HepG2 (cell line): Measurements from ENCODE around the gene ITCH. TPM values are rescaled to one million over a fixed set of nuclear protein-coding genes. Genes with fewer than 3 reads are reported as not detected.

Source experiments
- ATAC-seq: fragments of 200-7000 bp; cut with Tn5 transposase; 3 replicates; pipeline ENCODE4 v1.9.1; 2020; ENCODE audit warnings: mild to moderate bottlenecking, moderate library complexity
- BruUV-seq: library from RNA; stranded (reverse); fragments of 400-500 nt; replicated peaks from 2 replicates; lab custom pipeline; 2021; lab: Mats Ljungman, UMichigan
- CTCF ChIA-PET: fragments of 300-600 bp; formaldehyde crosslinking; extraction: SDS; loops from one replicate; lab custom pipeline; 2021; ENCODE audit warnings: low total read pairs, inconsistent platforms, low intra/inter-chr PET ratio; lab: Yijun Ruan, JAX
- POLR2A ChIA-PET: fragments of 350-600 bp; sonication (Branson Sonifier 250); formaldehyde crosslinking; loops from one replicate; lab custom pipeline; 2020; ENCODE audit warnings: antibody characterized with exemption, inconsistent platforms; lab: Yijun Ruan, JAX
- DNase-seq: peaks from one replicate; pipeline ENCODE4 v3.0.0-alpha.2; 2015; ENCODE audit warnings: low spot score
- FAIRE-seq: peaks from 3 replicates; lab custom pipeline; 2011; peaks lifted over from hg19 to GRCh38; lab: Jason Lieb, UNC
- H2AFZ ChIP-seq: one replicate; pipeline ENCODE4 v1.6.1; 2011; ENCODE audit warnings: low read length, inconsistent platforms
- H3K27ac ChIP-seq: fragments of 300-600 bp; 3 replicates; pipeline ENCODE4 v1.8.0; 2011; ENCODE audit warnings: mixed run types, mild to moderate bottlenecking, mixed read lengths, low read length, inconsistent platforms; ENCODE audit not compliant: insufficient read depth; ENCODE audit errors: extremely low read length
- H3K27me3 ChIP-seq, 2 experiments: fragments of 200-600 bp in 1 of 2; 2 replicates in 1 of 2; 3 replicates in 1 of 2; pipeline versions ENCODE4 v1.6.0 to v1.8.0; 2011; ENCODE audit warnings: low read length in 2 of 2, mild to moderate bottlenecking in 2 of 2, moderate library complexity in 2 of 2, inconsistent platforms in 1 of 2; ENCODE audit not compliant: insufficient read depth in 2 of 2, control insufficient read depth in 1 of 2
- H3K36me3 ChIP-seq, 2 experiments: fragments of 200-600 bp in 1 of 2; replicated peaks in 1 of 2; 2 replicates in 1 of 2; 3 replicates in 1 of 2; pipeline versions ENCODE4 v1.5.1 to v1.8.0; 2011; ENCODE audit warnings: low read length in 2 of 2, inconsistent platforms in 1 of 2; ENCODE audit not compliant: insufficient read depth in 2 of 2, control insufficient read depth in 1 of 2
- H3K4me1 ChIP-seq: 2 replicates; pipeline ENCODE4 v1.5.1; 2012; ENCODE audit warnings: low read length, inconsistent platforms; ENCODE audit not compliant: insufficient read depth
- H3K4me2 ChIP-seq: 2 replicates; pipeline ENCODE4 v1.6.0; 2011; ENCODE audit warnings: low read depth, low read length, inconsistent platforms
- H3K4me3 ChIP-seq, 3 experiments: fragments of 200-600 bp in 1 of 3; sonication (generic), shearing (Covaris generic) in 1 of 3; replicated peaks in 1 of 3; 2 replicates each; pipeline ENCODE4 v1.5.1; 2011 to 2016; ENCODE audit warnings: low read length in 3 of 3, inconsistent platforms in 2 of 3, low read depth in 2 of 3, mild to moderate bottlenecking in 2 of 3, control low read depth in 1 of 3, mixed read lengths in 1 of 3; ENCODE audit not compliant: insufficient read depth in 1 of 3
- H3K79me2 ChIP-seq: one replicate; pipeline ENCODE4 v1.6.1; 2011; ENCODE audit warnings: low read length, inconsistent platforms; ENCODE audit not compliant: insufficient read depth
- H3K9ac ChIP-seq: 2 replicates; pipeline ENCODE4 v1.6.0; 2011; ENCODE audit warnings: mild to moderate bottlenecking, low read depth, low read length, inconsistent platforms; ENCODE audit not compliant: insufficient read depth
- H3K9me3 ChIP-seq: 2 replicates; pipeline ENCODE4 v1.5.1; 2012; ENCODE audit warnings: mild to moderate bottlenecking, low read length
- H4K20me1 ChIP-seq: 2 replicates; pipeline ENCODE4 v1.6.0; 2011; ENCODE audit warnings: inconsistent platforms, mild to moderate bottlenecking, low read length, moderate library complexity; ENCODE audit not compliant: insufficient read depth
- AGO2 ChIP-seq: fragments of 200-400 bp; formaldehyde crosslinking; optimal IDR thresholded peaks from 2 replicates; pipeline ENCODE3; 2017; ENCODE audit warnings: mild to moderate bottlenecking, low read depth, low read length, moderate library complexity
- BHLHE40 ChIP-seq: IDR thresholded peaks from 2 replicates; pipeline ENCODE4 v1.6.1; 2011; ENCODE audit warnings: low read length, improper control_type of control experiment
- GATAD2A ChIP-seq: IDR thresholded peaks from 2 replicates; pipeline ENCODE4 v1.6.1; 2016
- HOXA3 ChIP-seq: sonication (generic); formaldehyde crosslinking; IDR thresholded peaks from 2 replicates; pipeline ENCODE4 v1.5.0; 2020; ENCODE audit warnings: missing genetic modification reagents
- RBM22 ChIP-seq: fragments of 200-400 bp; formaldehyde crosslinking; optimal IDR thresholded peaks from 2 replicates; pipeline ENCODE3; 2017; ENCODE audit warnings: mild to moderate bottlenecking, low read length, moderate library complexity
- RBM39 ChIP-seq: fragments of 200-400 bp; formaldehyde crosslinking; IDR thresholded peaks from one replicate; pipeline ENCODE4 v1.6.1; 2018; ENCODE audit warnings: antibody characterized with exemption, mild to moderate bottlenecking, low read depth, low read length; ENCODE audit not compliant: poor library complexity, severe bottlenecking
- SIN3A ChIP-seq: IDR thresholded peaks from 2 replicates; pipeline ENCODE4 v1.6.1; 2011; ENCODE audit warnings: low read depth, mild to moderate bottlenecking, control low read depth, low read length, borderline replicate concordance
- SMAD3 ChIP-seq: sonication (generic); formaldehyde crosslinking; IDR thresholded peaks from 2 replicates; pipeline ENCODE4 v1.4.0; 2020; ENCODE audit warnings: missing genetic modification reagents
- SOX5 ChIP-seq: IDR thresholded peaks from 2 replicates; pipeline ENCODE4 v1.6.1; 2016; ENCODE audit warnings: borderline replicate concordance
- ZC3H4 ChIP-seq: sonication (generic); formaldehyde crosslinking; IDR thresholded peaks from 2 replicates; pipeline ENCODE4 v1.4.0; 2020; ENCODE audit warnings: missing genetic modification reagents, borderline replicate concordance
- ZNF260 ChIP-seq: sonication (generic); formaldehyde crosslinking; IDR thresholded peaks from 2 replicates; pipeline ENCODE4 v1.4.0; 2020; ENCODE audit warnings: missing genetic modification reagents, low read depth, mild to moderate bottlenecking, borderline replicate concordance
- ZNF674 ChIP-seq: sonication (generic); formaldehyde crosslinking; IDR thresholded peaks from 2 replicates; pipeline ENCODE4 v1.5.0; 2020; ENCODE audit warnings: low read depth, mild to moderate bottlenecking, missing genetic modification reagents
- WGBS: methylation state at CpG from one replicate; pipeline ENCODE4 v1.1.6; 2017; ENCODE audit warnings: low lambda C conversion rate; 5-methylcytosine and 5-hydroxymethylcytosine counted together
- in situ Hi-C: cut with HindIII; loops from 2 replicates; pipeline ENCODE4 v1.10.0; 2017; ENCODE audit warnings: low pct_unique_long_range_greater_than_20kb; ENCODE audit not compliant: extremely low pct_ligation_motif_present
- intact Hi-C: fragments of 100-400 bp; cut with micrococcal nuclease; formaldehyde crosslinking; loops from one replicate; pipeline ENCODE4 v1.10.0; 2022; ENCODE audit not compliant: unreplicated experiment
- polyA plus RNA-seq, 8 experiments: library from polyadenylated mRNA; depleted of rRNA in 3 of 8; stranded (reverse) in 7 of 8; unstranded in 1 of 8; fragments of >200 nt; fragmentation: Illumina TruSeq in 4 of 8; extraction: Trizol in 4 of 8; gene quantifications; 2 replicates each; pipeline versions ENCODE4 v1.2.1 to v1.2.3, GENCODE V29; 2011 to 2016; ENCODE audit warnings: low read depth in 4 of 8, missing spikeins in 1 of 8, mixed read lengths in 1 of 8; ENCODE audit not compliant: insufficient read depth in 1 of 8
- total RNA-seq, 5 experiments: library from RNA; depleted of rRNA; stranded (reverse); fragments of >200 nt; fragmentation: Illumina TruSeq; extraction: Trizol; gene quantifications; 2 replicates each; pipeline ENCODE4 v1.2.3, GENCODE V29; 2016; ENCODE audit warnings: low read depth in 1 of 5
- TF ChIP-seq, protein P1 (sequence below): sonication (generic); formaldehyde crosslinking; IDR thresholded peaks from 2 replicates; pipeline ENCODE4 v1.5.0; 2020; ENCODE audit warnings: mild to moderate bottlenecking, missing genetic modification reagents, moderate library complexity
- TF ChIP-seq, protein P2 (sequence below): sonication (generic); formaldehyde crosslinking; IDR thresholded peaks from 2 replicates; pipeline ENCODE4 v1.4.0; 2020; ENCODE audit warnings: missing genetic modification reagents

Gene ITCH
- total and polyA plus RNA-seq, 2 of the 13 experiments (the other 11 are each of a cell fraction or from before 2014, with no cell fraction given), result 20.5 to 112 TPM

DNA sequence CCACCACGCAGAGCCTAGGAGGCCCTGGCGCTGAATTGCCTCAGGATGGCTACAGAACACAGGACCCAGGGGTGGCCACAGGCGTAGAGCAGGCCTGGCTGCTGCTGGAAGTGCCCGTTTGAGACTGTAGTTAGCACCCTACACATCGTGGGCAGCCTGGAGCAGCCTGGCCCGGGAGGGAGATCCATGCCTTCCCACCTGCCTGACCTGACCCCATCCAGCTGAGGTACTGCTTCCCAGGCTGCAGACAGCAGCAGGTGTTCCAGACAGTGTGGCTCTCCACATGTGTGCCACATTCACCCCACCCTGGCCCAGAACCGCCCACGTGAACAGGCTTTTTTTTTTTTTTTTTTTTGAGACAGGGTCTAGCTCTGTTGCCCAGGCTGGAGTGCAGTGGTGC lies 174.6 kb downstream of the ITCH start:
- 97% methylated on average over 8 of the region's 8 CpGs for WGBS
- intact Hi-C loops, result loop anchor here (1.0 to 5.0 kb wide), 2 partner anchors 170 to 232 kb away; no protein-coding TSS in a partner anchor
- H3K79me2 ChIP-seq, result no peaks in the 10 kb centered on the region
- H3K4me2 ChIP-seq, result no peak overlapping the region
- peaks cover 58 to 89% of the 10 kb centered on the region in 2 experiments for H3K36me3 ChIP-seq
- H3K9ac ChIP-seq, result no peak overlapping the region
- FAIRE-seq, result no peak
- CTCF ChIA-PET, result interaction anchor here (1.5 to 1.6 kb wide), 2 partner anchors 225 to 232 kb away, joined by 4 to 9 read pairs; no protein-coding TSS in a partner anchor
- in situ Hi-C loops, result loop anchor here (5.0 kb wide), 1 partner anchor 175 kb away; no protein-coding TSS in a partner anchor
- no peak overlapping the region for H3K27ac ChIP-seq
- no peaks in the 10 kb centered on the region for H3K9me3 ChIP-seq
- peaks cover 8% of the 10 kb centered on the region; the same call in 1 of the 2 replicates for H4K20me1 ChIP-seq
- BruUV-seq, result no TSS peak
- no peak for ATAC-seq
- no peak overlapping the region for H3K4me3 ChIP-seq
- no peaks in the 10 kb centered on the region for H3K4me1 ChIP-seq
- H2AFZ ChIP-seq, result no peak overlapping the region
- H3K27me3 ChIP-seq, result no peaks in the 10 kb centered on the region
- TF ChIP-seq SIN3A (no peak), AGO2 (peak; percentile 52)
- POLR2A ChIA-PET, result interaction anchor here (0.6 to 1.4 kb wide), 2 partner anchors 21 to 76 kb away, joined by 3 to 4 read pairs; partner anchors contain the start of gene DYNLRB1
- no peak for DNase-seq

DNA sequence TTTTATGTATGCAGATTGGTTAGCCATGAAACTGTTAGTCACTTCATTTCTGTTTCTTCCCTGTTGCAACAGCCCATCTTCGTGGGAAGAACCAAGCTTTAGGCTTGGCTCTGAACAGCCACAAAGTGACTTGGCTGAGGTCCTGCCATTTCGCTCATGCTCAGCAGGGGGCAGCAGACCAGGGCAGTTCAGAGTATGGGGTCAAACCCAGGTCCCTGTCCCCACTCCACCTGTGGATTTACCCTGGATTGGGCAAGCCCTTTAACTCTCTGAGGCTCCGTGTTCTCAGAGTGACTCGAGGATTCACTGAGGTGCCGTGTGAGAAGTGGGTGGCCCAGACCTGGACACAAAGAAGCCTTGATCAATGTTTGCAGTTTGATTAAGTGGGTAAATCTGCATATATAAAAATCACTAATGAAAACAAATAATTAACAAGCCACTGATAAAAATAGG lies 175.6 kb downstream of the ITCH start:
- H3K27ac ChIP-seq, result no peak overlapping the region
- no peaks in the 10 kb centered on the region for H3K9me3 ChIP-seq
- DNase-seq, result peak; percentile 61
- H3K4me1 ChIP-seq, result peaks cover 9% of the 10 kb centered on the region
- no peaks in the 10 kb centered on the region for H3K79me2 ChIP-seq
- 42% methylated on average over 5 of the region's 5 CpGs for WGBS
- H4K20me1 ChIP-seq, result peaks cover 4% of the 10 kb centered on the region; the same call in 1 of the 2 replicates
- no peaks in the 10 kb centered on the region for H3K27me3 ChIP-seq
- ChIA-PET POLR2A (interaction anchor here (0.9 to 1.4 kb wide), 2 partner anchors 22 to 231 kb away, joined by 3 to 4 read pairs; partner anchors contain the start of gene DYNLRB1), CTCF (interaction anchor here (0.6 to 1.6 kb wide), 5 partner anchors 170 to 230 kb away, joined by 3 to 21 read pairs (median 4); no protein-coding TSS in a partner anchor)
- no peak overlapping the region for H3K4me3 ChIP-seq
- intact Hi-C loops, result loop anchor here (1.0 to 5.0 kb wide), 2 partner anchors 169 to 231 kb away; no protein-coding TSS in a partner anchor
- H3K4me2 ChIP-seq, result no peak overlapping the region
- peaks cover 51 to 80% of the 10 kb centered on the region in 2 experiments for H3K36me3 ChIP-seq
- in situ Hi-C loops, result loop anchor here (5.0 kb wide), 1 partner anchor 174 kb away; no protein-coding TSS in a partner anchor
- no peak overlapping the region for H2AFZ ChIP-seq
- no TSS peak for BruUV-seq
- peak; percentile 88 for FAIRE-seq
- ATAC-seq, result peak; percentile 68
- no peak overlapping the region for H3K9ac ChIP-seq
- TF ChIP-seq HOXA3 (0 out of 2 replicates have a peak, but pooled peaks have one; percentile 13), SOX5 (CRISPR knock-in tag) (peak; percentile 25; the same call in 1 of the 2 replicates), ZNF674 (CRISPR knock-in tag) (no peak), BHLHE40 (peak; percentile 28; the same call in 1 of the 2 replicates), RBM22 (peak; percentile 79), RBM39 (no peak), ZC3H4 (no peak), SMAD3 (CRISPR knock-in tag) (0 out of 2 replicates have a peak, but pooled peaks have one; percentile 27), GATAD2A (CRISPR knock-in tag) (peak; percentile 46; the same call in 1 of the 2 replicates), ZNF260 (CRISPR knock-in tag) (no peak)
- TF ChIP-seq, protein P1, sequence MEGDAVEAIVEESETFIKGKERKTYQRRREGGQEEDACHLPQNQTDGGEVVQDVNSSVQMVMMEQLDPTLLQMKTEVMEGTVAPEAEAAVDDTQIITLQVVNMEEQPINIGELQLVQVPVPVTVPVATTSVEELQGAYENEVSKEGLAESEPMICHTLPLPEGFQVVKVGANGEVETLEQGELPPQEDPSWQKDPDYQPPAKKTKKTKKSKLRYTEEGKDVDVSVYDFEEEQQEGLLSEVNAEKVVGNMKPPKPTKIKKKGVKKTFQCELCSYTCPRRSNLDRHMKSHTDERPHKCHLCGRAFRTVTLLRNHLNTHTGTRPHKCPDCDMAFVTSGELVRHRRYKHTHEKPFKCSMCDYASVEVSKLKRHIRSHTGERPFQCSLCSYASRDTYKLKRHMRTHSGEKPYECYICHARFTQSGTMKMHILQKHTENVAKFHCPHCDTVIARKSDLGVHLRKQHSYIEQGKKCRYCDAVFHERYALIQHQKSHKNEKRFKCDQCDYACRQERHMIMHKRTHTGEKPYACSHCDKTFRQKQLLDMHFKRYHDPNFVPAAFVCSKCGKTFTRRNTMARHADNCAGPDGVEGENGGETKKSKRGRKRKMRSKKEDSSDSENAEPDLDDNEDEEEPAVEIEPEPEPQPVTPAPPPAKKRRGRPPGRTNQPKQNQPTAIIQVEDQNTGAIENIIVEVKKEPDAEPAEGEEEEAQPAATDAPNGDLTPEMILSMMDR (CRISPR knock-in tag), result peak; percentile 99
- TF ChIP-seq, protein P2, sequence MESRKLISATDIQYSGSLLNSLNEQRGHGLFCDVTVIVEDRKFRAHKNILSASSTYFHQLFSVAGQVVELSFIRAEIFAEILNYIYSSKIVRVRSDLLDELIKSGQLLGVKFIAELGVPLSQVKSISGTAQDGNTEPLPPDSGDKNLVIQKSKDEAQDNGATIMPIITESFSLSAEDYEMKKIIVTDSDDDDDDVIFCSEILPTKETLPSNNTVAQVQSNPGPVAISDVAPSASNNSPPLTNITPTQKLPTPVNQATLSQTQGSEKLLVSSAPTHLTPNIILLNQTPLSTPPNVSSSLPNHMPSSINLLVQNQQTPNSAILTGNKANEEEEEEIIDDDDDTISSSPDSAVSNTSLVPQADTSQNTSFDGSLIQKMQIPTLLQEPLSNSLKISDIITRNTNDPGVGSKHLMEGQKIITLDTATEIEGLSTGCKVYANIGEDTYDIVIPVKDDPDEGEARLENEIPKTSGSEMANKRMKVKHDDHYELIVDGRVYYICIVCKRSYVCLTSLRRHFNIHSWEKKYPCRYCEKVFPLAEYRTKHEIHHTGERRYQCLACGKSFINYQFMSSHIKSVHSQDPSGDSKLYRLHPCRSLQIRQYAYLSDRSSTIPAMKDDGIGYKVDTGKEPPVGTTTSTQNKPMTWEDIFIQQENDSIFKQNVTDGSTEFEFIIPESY (CRISPR knock-in tag), result peak; percentile 47; the same call in 1 of the 2 replicates
